HepG2 (cell line): Measurements from ENCODE around the gene EIF1. TPM values are rescaled to one million over a fixed set of nuclear protein-coding genes. Genes with fewer than 3 reads are reported as not detected.

ENCODE experiments used
- ATF6 ChIP-seq: sonication (generic); formaldehyde crosslinking; conservative IDR thresholded peaks from 2 replicates; pipeline ENCODE4 v1.4.0; 2020; ENCODE audit warnings: missing genetic modification reagents
- FOXC1 ChIP-seq: sonication (generic); formaldehyde crosslinking; IDR thresholded peaks from 2 replicates; pipeline ENCODE4 v1.8.0; 2022; ENCODE audit warnings: mild to moderate bottlenecking, missing genetic modification reagents, borderline replicate concordance
- FOXK2 ChIP-seq: fragments of 450-650 bp; IDR thresholded peaks from 2 replicates; pipeline ENCODE4 v1.6.1; 2016
- HDAC2 ChIP-seq: sonication (generic); formaldehyde crosslinking; IDR thresholded peaks from 2 replicates; pipeline ENCODE4 v1.4.0; 2020; ENCODE audit warnings: missing genetic modification reagents
- IRX3 ChIP-seq: sonication (generic); formaldehyde crosslinking; IDR thresholded peaks from 2 replicates; pipeline ENCODE4 v1.8.1; 2023; ENCODE audit warnings: mild to moderate bottlenecking, low read depth, missing genetic modification reagents, borderline replicate concordance
- ISL2 ChIP-seq: sonication (generic); formaldehyde crosslinking; IDR thresholded peaks from 2 replicates; pipeline ENCODE4 v1.5.0; 2020; ENCODE audit warnings: missing genetic modification reagents
- KDM1A ChIP-seq: IDR thresholded peaks from 2 replicates; pipeline ENCODE4 v1.6.1; 2016; ENCODE audit warnings: missing compliant biosample characterization
- MTA3 ChIP-seq: sonication (generic); formaldehyde crosslinking; IDR thresholded peaks from 2 replicates; pipeline ENCODE4 v1.4.0; 2020; ENCODE audit warnings: missing genetic modification reagents
- REPIN1 ChIP-seq: sonication (generic); formaldehyde crosslinking; IDR thresholded peaks from 2 replicates; pipeline ENCODE4 v1.8.0; 2022; ENCODE audit warnings: missing genetic modification reagents, low read depth, mild to moderate bottlenecking, borderline replicate concordance
- ZFP37 ChIP-seq: sonication (generic); formaldehyde crosslinking; IDR thresholded peaks from 2 replicates; pipeline ENCODE4 v1.4.0; 2020; ENCODE audit warnings: missing genetic modification reagents, borderline replicate concordance
- ZNF142 ChIP-seq: sonication (generic); formaldehyde crosslinking; IDR thresholded peaks from 2 replicates; pipeline ENCODE4 v1.4.0; 2020; ENCODE audit warnings: missing genetic modification reagents
- ZNF329 ChIP-seq: sonication (generic); formaldehyde crosslinking; IDR thresholded peaks from 2 replicates; pipeline ENCODE4 v1.9.0; 2021; ENCODE audit warnings: low read depth, mild to moderate bottlenecking, missing genetic modification reagents
- ZNF441 ChIP-seq: sonication (generic); formaldehyde crosslinking; IDR thresholded peaks from 2 replicates; pipeline ENCODE4 v1.7.0; 2021; ENCODE audit warnings: missing genetic modification reagents, borderline replicate concordance
- ZNF512B ChIP-seq: sonication (generic); formaldehyde crosslinking; IDR thresholded peaks from 2 replicates; pipeline ENCODE4 v1.5.1; 2020; ENCODE audit warnings: missing genetic modification reagents, mild to moderate bottlenecking, borderline replicate concordance
- ZNF556 ChIP-seq: sonication (generic); formaldehyde crosslinking; IDR thresholded peaks from 2 replicates; pipeline ENCODE4 v1.4.0; 2020; ENCODE audit warnings: mild to moderate bottlenecking, missing genetic modification reagents, borderline replicate concordance
- ZNF557 ChIP-seq: sonication (generic); formaldehyde crosslinking; IDR thresholded peaks from 2 replicates; pipeline ENCODE4 v1.4.0; 2020; ENCODE audit warnings: missing genetic modification reagents
- ZNF878 ChIP-seq: sonication (generic); formaldehyde crosslinking; IDR thresholded peaks from 2 replicates; pipeline ENCODE4 v1.8.1; 2023; ENCODE audit warnings: mild to moderate bottlenecking, missing genetic modification reagents, moderate library complexity
- polyA plus RNA-seq, 8 experiments: library from polyadenylated mRNA; depleted of rRNA in 3 of 8; stranded (reverse) in 7 of 8; unstranded in 1 of 8; fragments of >200 nt; fragmentation: Illumina TruSeq in 4 of 8; extraction: Trizol in 4 of 8; gene quantifications; 2 replicates each; pipeline versions ENCODE4 v1.2.1 to v1.2.3, GENCODE V29; 2011 to 2016; ENCODE audit warnings: low read depth in 4 of 8, missing spikeins in 1 of 8, mixed read lengths in 1 of 8; ENCODE audit not compliant: insufficient read depth in 1 of 8
- total RNA-seq, 5 experiments: library from RNA; depleted of rRNA; stranded (reverse); fragments of >200 nt; fragmentation: Illumina TruSeq; extraction: Trizol; gene quantifications; 2 replicates each; pipeline ENCODE4 v1.2.3, GENCODE V29; 2016; ENCODE audit warnings: low read depth in 1 of 5

Gene EIF1
- total and polyA plus RNA-seq, 2 of the 13 experiments (the other 11 are each of a cell fraction or from before 2014, with no cell fraction given): 147 to 517 TPM

GRCh38 chr17:41666708-41667279 lies 21.9 kb upstream of the EIF1 start (continued):
- TF ChIP-seq ATF6: no peak
- no peak for TF ChIP-seq ZNF878
- no peak; the same call in 1 of the 2 replicates for TF ChIP-seq ZNF329
- no peak for TF ChIP-seq ZNF557 (CRISPR knock-in tag)
- TF ChIP-seq IRX3: no peak
- peak; percentile 51 for TF ChIP-seq HDAC2 (CRISPR knock-in tag)
- TF ChIP-seq FOXC1 (CRISPR knock-in tag): no peak
- TF ChIP-seq MTA3 (CRISPR knock-in tag): no peak
- no peak for TF ChIP-seq FOXK2
- peak; percentile 38; the same call in 1 of the 2 replicates for TF ChIP-seq ZNF142
- no peak; the same call in 1 of the 2 replicates for TF ChIP-seq ISL2 (CRISPR knock-in tag)
- no peak for TF ChIP-seq KDM1A (CRISPR knock-in tag)
- no peak for TF ChIP-seq ZFP37
- TF ChIP-seq REPIN1 (CRISPR knock-in tag): peak; percentile 59; the same call in 1 of the 2 replicates
- 0 out of 2 replicates have a peak, but pooled peaks have one; percentile 12 for TF ChIP-seq ZNF441
- no peak for TF ChIP-seq ZNF512B
- TF ChIP-seq ZNF556 (CRISPR knock-in tag): 0 out of 2 replicates have a peak, but pooled peaks have one; percentile 59
